Measurements from ENCODE around the gene MFSD1.
"Not testable (repeated sequence)": the region's sequence is repeated elsewhere in the genome, so short reads cannot be mapped to it uniquely, and the experiment has no call there.

The MFSD1 gene

GRCh38 chr3:158775426-158776410 lies 26.1 kb upstream of the MFSD1 start:
- DNase-seq (ENCODE audit: low read depth) = no peak

- no peak for DNase-seq (ENCODE audit: low read depth)
Observed at GRCh38 chr3:158776531-158776930, 25.3 kb upstream of the MFSD1 start.

GRCh38 chr3:158777161-158777873 lies 24.5 kb upstream of the MFSD1 start:
- DNase-seq (ENCODE audit: low read depth) = no peak

- DNase-seq (ENCODE audit: low read depth) = no peak
Observed at GRCh38 chr3:158780766-158781165, 21.1 kb upstream of the MFSD1 start.

- no peak for DNase-seq (ENCODE audit: low read depth)
Observed at GRCh38 chr3:158781191-158781590, 20.7 kb upstream of the MFSD1 start.

- DNase-seq (ENCODE audit: low read depth) = no peak
Observed at GRCh38 chr3:158781849-158782248, 20.0 kb upstream of the MFSD1 start.

- DNase-seq (ENCODE audit: low read depth) = no peak
Observed at GRCh38 chr3:158782283-158782989, 19.4 kb upstream of the MFSD1 start.

- DNase-seq (ENCODE audit: low read depth) = no peak
Observed at GRCh38 chr3:158783051-158783450, 18.8 kb upstream of the MFSD1 start.

DNA sequence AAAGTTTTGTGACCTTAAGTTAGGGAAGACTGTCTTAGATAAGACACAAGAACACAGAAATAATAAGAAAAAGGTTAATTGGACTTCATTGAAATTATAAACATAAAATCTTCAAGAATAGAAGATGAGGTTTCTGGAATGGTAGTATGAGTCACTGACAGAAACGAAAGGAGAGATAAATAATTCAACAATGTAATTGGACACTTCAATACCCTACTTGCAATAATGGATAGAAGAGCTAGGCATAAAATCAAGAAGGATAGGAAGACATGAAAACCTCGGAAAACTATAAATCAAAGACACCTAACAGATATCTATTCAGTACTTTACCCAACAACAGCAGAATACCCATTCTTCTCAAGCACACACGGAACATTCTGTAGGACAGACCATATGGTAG lies 15.9 kb upstream of the MFSD1 start:
- no peak for DNase-seq (ENCODE audit: low read depth)

DNA sequence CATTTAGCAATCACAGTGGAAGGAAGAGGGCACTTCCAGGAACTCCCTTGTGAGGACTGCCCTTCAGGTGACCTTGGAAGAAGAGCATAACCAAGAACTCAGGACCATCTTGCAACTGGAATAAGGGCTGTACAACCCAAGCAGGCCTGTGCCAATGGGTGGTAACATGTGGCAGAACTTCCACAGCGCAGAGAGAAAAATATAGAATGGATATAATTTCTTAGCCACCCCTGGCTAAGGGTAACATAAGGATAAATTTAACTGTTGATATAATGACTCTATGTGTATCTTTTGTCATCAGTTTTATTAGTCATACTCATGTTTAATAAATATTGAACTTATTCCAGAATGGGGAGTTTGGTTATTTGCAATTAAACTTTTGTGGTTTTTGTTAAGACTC lies 13.4 kb upstream of the MFSD1 start:
- no peak for DNase-seq (ENCODE audit: low read depth)

DNA sequence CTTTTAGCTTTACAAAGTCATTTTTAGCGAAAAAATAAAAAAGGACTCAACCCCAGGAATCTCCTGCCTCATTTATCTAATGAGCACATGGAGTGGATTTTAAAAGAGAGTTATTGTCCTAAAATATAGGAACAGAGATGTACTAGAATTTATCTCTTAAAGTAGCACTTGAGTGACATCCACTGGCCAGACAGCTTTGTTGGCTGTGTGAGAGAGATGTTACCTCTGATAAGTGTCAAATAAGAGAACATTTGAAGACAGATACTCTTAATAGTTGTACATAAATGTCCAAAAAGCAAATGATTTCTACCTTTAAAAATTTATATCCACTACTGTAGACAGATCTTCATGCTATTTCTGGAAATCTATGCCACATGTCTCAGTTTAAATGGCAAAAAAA lies 12.3 kb upstream of the MFSD1 start:
- no peak for DNase-seq (ENCODE audit: low read depth)

- peak; percentile 42 for DNase-seq (ENCODE audit: low read depth)
Observed at GRCh38 chr3:158790901-158791589, 10.8 kb upstream of the MFSD1 start.

DNA sequence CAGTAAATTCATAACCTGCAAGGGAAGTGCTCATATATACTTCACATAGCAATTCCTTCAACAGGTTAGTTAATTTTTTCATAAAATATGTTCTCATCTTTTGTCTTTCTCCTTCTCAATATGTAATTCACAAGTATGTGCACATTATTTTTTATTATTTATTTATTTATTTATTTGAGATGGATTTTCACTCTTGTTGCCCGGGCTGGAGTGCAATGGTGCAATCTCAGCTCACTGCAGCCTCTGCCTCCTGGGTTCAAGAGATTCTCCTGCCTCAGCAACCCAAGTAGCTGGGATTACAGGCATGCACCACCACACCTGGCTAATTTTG lies 10.3 kb upstream of the MFSD1 start:
- DNase-seq (ENCODE audit: low read depth) = not testable (repeated sequence)

DNA sequence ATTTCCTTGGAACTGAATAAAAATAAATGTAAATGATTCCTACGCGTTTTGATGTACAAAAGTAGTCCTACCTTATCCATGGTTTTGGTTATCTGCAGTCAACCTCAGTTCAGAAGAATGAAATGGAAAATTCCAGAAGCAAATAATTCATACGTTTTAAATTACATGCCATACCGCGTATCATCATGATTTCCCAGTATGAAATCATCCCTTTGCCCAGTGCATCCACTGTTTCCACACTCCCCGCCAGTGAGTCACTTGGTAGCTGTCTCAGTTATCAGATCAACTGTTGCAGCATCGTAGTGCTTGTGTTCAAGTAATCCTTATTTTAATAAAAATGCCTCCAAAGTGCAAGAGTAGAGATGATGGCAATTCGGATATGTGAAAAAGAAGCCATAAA lies 9.1 kb upstream of the MFSD1 start:
- DNase-seq (ENCODE audit: low read depth) = no peak

GRCh38 chr3:158794206-158794605 lies 7.6 kb upstream of the MFSD1 start:
- DNase-seq (ENCODE audit: low read depth) = no peak

- DNase-seq (ENCODE audit: low read depth) = peak; percentile 30
Observed at GRCh38 chr3:158794936-158795518, 6.8 kb upstream of the MFSD1 start.

DNA sequence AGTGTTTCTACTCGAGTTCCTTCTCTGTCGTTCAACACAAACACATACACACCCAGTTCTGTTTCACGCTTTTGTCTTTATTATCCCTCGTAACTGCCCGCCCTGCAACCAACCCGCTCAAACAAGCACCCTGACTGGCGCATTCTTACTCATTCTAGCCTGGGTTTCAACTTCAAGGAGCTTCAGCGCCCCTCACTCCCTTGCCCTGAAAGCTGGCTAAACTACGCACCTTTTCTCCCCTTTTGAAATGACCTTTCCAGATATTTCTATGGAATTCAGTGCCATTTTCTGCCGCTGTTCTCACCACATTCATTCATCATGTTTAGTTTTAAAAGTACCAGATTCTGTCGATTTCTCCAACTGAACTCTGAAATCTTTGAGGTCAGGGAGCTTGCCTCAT lies 653 bp upstream of the MFSD1 start:
- no peak for DNase-seq (ENCODE audit: low read depth)

DNA sequence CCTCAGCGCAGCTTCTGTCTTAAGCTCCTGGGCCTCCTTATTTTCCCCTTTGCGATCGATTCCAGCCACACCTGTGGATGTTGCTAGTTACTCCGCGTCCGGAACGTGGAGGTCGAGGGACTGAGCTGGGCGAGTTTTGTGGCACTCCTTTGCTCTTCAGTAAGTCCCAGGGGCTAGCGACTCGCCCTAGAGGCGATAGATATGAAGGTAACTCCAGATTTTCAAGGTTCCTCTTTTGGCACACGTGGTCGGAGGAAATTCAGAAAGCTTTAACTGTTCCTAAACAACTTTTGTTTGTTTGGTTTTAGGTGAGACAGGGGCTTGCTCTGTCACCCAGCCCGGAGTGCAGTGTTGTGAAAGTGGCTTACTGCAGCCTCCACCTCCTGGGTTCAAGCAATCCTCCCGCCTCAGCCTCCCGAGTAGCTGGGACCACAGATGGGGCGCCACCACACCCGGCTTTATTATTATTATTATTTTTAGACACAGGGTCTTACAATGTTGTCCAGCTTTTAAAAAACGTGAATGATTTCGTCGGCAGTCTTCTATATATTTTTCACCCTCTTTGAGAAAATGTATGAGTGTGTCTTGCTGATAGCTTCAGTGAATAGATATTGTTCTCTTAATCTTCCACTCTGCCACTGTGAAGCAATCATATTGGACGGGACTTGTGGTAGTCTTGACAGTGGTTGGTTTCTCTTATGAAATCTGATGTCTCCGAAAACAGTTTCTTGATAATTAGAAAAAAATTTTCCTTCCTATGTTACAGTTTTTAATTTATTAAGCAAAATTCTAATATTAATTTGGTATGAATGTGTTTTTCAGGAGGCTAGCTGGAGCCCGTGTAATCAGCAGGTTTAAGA lies 785 bp downstream of the MFSD1 start:
- DNase-seq (ENCODE audit: low read depth) = no peak

- no peak for DNase-seq (ENCODE audit: low read depth)
Observed at GRCh38 chr3:158804441-158804840, 2.6 kb downstream of the MFSD1 start.

DNA sequence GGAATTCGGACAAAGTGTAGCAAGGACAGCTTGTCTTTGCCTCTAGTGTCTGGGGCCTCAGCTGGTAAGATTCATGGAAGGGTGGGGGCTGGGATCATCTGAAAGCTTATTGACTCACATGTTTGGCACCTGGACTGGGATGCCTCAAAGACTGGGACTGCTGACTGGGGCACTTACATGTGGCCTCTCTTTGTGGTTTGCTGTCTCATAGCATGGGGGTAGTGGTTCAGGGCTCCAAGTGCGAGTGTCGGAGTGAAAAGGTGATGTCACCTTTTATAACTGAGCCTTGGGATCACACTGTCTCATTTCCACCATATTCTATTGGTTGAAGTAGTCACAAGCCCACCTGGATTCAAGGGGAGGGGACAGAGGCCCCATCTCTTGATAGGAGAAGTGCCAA lies 6.8 kb downstream of the MFSD1 start:
- no peak for DNase-seq (ENCODE audit: low read depth)

- no peak for DNase-seq (ENCODE audit: low read depth)
Observed at GRCh38 chr3:158809642-158810041, 7.8 kb downstream of the MFSD1 start.
